ENCODE measurements around the gene UBLCP1. TPM values are rescaled to one million over a fixed set of nuclear protein-coding genes. Genes with fewer than 3 reads are reported as not detected.

Gene UBLCP1
- total RNA-seq, 1 experiment from 2014 or later: 32.9 TPM

DNA sequence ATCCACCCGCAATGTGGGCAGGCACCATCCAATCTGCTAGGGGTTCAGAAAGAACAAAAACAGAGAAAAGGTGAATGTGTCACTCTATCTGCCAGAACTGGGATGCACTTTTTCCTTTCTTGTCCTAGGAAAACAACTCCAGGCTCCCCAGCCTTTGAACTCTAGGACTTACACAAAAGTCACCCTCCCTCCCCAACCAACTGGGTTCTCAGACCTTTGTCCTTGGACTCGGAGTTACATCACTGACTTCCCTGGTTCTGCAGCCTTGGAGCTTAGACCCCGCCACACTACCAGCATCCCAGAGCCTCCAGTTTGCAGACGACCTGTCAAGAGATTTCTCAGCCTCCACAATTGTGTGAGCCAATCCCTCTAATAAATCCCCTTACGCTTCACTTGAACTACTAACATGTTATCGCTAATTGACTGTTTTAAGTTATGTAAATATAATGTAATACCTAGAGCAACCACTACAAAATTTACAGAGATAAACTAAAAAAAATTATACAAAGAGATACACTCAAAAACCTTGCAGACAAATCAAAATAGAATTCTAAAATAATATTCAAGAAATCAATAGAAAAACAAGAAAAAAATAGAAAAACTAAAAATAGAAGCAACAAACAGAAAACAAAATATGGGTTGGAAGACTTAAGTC is 5.3 kb upstream of the UBLCP1 start:
- no peaks in the 10 kb centered on the region for H3K9me2 ChIP-seq (ENCODE audit: insufficient read depth)
- POLR2A ChIA-PET: no interaction called here
- H2AFZ ChIP-seq (ENCODE audit: low read depth, low read length, poor library complexity, severe bottlenecking): no peak overlapping the region
- DNase-seq (ENCODE audit: low read depth, low spot score) (no peak), ATAC-seq (no peak)
- H3K4me3 ChIP-seq (replicated peaks in 1 of 2; ENCODE audit: low read depth in 1 of 2, low read length in 2 of 2): no peak overlapping the region
- H3K27me3 ChIP-seq (ENCODE audit: insufficient read depth, low read length): no peaks in the 10 kb centered on the region
- no peaks in the 10 kb centered on the region for H3K79me2 ChIP-seq (ENCODE audit: insufficient read depth, low read length)
- RAD21 ChIA-PET (ENCODE audit: low non-redundant PET in 1 of 2, low total read pairs in 2 of 2, uncharacterized antibody in 2 of 2, unreplicated experiment in 2 of 2): no interaction called here
- no peaks in the 10 kb centered on the region for H4K20me1 ChIP-seq (ENCODE audit: insufficient read depth)
- intact Hi-C loops (cut with micrococcal nuclease): no loop called here
- BruUV-seq (replicated peaks): no TSS peak
- no peak overlapping the region for H3K4me2 ChIP-seq (ENCODE audit: low read length)
- CTCF ChIA-PET: no interaction called here
- no peak overlapping the region for H3K27ac ChIP-seq (ENCODE audit: low read depth, low read length)
- no peaks in the 10 kb centered on the region for H3K36me3 ChIP-seq (ENCODE audit: control insufficient read depth in 1 of 2, insufficient read depth in 2 of 2, low read length in 2 of 2)
- H3K9me3 ChIP-seq (ENCODE audit: control insufficient read depth in 1 of 2, insufficient read depth in 1 of 2, low read depth in 1 of 2, low read length in 2 of 2): no peaks in the 10 kb centered on the region
- H3K4me1 ChIP-seq (ENCODE audit: control insufficient read depth in 1 of 2, insufficient read depth in 2 of 2, low read length in 2 of 2): peaks cover 0 to 9% of the 10 kb centered on the region in 2 experiments; a peak in 2 of 4 replicates
- H3K9ac ChIP-seq (ENCODE audit: low read length): no peak overlapping the region
- no peak for TF ChIP-seq EZH2 (IDR thresholded peaks at IDR 0.05)
- TF ChIP-seq, protein P1, sequence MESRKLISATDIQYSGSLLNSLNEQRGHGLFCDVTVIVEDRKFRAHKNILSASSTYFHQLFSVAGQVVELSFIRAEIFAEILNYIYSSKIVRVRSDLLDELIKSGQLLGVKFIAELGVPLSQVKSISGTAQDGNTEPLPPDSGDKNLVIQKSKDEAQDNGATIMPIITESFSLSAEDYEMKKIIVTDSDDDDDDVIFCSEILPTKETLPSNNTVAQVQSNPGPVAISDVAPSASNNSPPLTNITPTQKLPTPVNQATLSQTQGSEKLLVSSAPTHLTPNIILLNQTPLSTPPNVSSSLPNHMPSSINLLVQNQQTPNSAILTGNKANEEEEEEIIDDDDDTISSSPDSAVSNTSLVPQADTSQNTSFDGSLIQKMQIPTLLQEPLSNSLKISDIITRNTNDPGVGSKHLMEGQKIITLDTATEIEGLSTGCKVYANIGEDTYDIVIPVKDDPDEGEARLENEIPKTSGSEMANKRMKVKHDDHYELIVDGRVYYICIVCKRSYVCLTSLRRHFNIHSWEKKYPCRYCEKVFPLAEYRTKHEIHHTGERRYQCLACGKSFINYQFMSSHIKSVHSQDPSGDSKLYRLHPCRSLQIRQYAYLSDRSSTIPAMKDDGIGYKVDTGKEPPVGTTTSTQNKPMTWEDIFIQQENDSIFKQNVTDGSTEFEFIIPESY (IDR thresholded peaks at IDR 0.05; ENCODE audit: extremely low read depth, insufficient replicate concordance, low read length): no peak
- no peak for TF ChIP-seq CBX3 (IDR thresholded peaks at IDR 0.05; ENCODE audit: low read depth)
- no peak for TF ChIP-seq EGR1 (IDR thresholded peaks at IDR 0.05; ENCODE audit: low read depth)
- no peak for TF ChIP-seq JUND (IDR thresholded peaks at IDR 0.05)
- no peak for TF ChIP-seq POLR2AphosphoS5 (IDR thresholded peaks at IDR 0.05; ENCODE audit: low read depth, low read length)

DNA sequence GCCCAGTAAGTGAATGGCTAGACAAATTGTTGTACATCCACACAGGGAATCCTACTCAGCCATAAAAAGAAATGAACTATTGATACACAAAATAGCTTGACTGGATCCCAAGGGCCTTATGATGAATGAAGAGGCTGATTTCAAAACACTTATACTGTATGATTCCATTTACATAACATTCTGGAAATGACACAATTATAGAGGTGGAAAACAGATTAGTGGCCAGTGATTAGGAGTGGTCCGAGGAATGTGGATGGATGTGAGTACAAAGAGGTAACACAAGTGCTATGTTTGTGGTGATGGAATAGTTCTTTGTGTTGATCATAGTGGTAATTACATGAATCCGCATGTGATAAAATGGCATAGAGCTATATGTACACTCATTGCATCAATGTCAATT is 4.7 kb upstream of the UBLCP1 start:
- DNase-seq (ENCODE audit: low read depth, low spot score) (no peak), ATAC-seq (no peak)
- Histone ChIP-seq H3K9me3 (ENCODE audit: control insufficient read depth in 1 of 2, insufficient read depth in 1 of 2, low read depth in 1 of 2, low read length in 2 of 2) (no peaks in the 10 kb centered on the region), H3K9ac (ENCODE audit: low read length) (no peak overlapping the region), H3K27ac (ENCODE audit: low read depth, low read length) (no peak overlapping the region), H3K4me1 (ENCODE audit: control insufficient read depth in 1 of 2, insufficient read depth in 2 of 2, low read length in 2 of 2) (peaks cover 0 to 9% of the 10 kb centered on the region in 2 experiments; a peak in 2 of 4 replicates), H3K27me3 (ENCODE audit: insufficient read depth, low read length) (no peaks in the 10 kb centered on the region), H2AFZ (ENCODE audit: low read depth, low read length, poor library complexity, severe bottlenecking) (no peak overlapping the region), H3K4me3 (replicated peaks in 1 of 2; ENCODE audit: low read depth in 1 of 2, low read length in 2 of 2) (no peak overlapping the region), H4K20me1 (ENCODE audit: insufficient read depth) (no peaks in the 10 kb centered on the region), H3K79me2 (ENCODE audit: insufficient read depth, low read length) (peaks cover 1% of the 10 kb centered on the region; the same call in 1 of the 2 replicates), H3K4me2 (ENCODE audit: low read length) (no peak overlapping the region), H3K9me2 (ENCODE audit: insufficient read depth) (no peaks in the 10 kb centered on the region), H3K36me3 (ENCODE audit: control insufficient read depth in 1 of 2, insufficient read depth in 2 of 2, low read length in 2 of 2) (no peaks in the 10 kb centered on the region)
- ChIA-PET RAD21 (ENCODE audit: low non-redundant PET in 1 of 2, low total read pairs in 2 of 2, uncharacterized antibody in 2 of 2, unreplicated experiment in 2 of 2) (no interaction called here), CTCF (no interaction called here), POLR2A (no interaction called here)
- BruUV-seq (replicated peaks): no TSS peak
- TF ChIP-seq SIN3A (IDR thresholded peaks at IDR 0.05; ENCODE audit: low read depth) (no peak), ZNF274 (IDR thresholded peaks at IDR 0.05; ENCODE audit: low read depth, low read length) (no peak), ZFX (IDR thresholded peaks at IDR 0.05) (no peak), ELF1 (IDR thresholded peaks at IDR 0.05; ENCODE audit: borderline replicate concordance, low read depth) (no peak), FOSL1 (IDR thresholded peaks at IDR 0.05; ENCODE audit: low read depth) (no peak), SRF (IDR thresholded peaks at IDR 0.05; ENCODE audit: low read depth) (no peak), SP1 (IDR thresholded peaks at IDR 0.05; ENCODE audit: low read depth) (no peak), EZH2phosphoT487 (IDR thresholded peaks at IDR 0.05; ENCODE audit: borderline replicate concordance) (no peak), TCF7L2 (IDR thresholded peaks at IDR 0.05; ENCODE audit: borderline replicate concordance, extremely low read depth, insufficient read depth, insufficient read length) (no peak), RAD21 (IDR thresholded peaks at IDR 0.05; ENCODE audit: low read depth) (no peak), YY1 (IDR thresholded peaks at IDR 0.05; ENCODE audit: extremely low read depth, insufficient replicate concordance, low read depth, low read length) (no peak)
- TF ChIP-seq, protein P2, sequence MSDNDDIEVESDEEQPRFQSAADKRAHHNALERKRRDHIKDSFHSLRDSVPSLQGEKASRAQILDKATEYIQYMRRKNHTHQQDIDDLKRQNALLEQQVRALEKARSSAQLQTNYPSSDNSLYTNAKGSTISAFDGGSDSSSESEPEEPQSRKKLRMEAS (IDR thresholded peaks at IDR 0.05): no peak
- TF ChIP-seq, protein P1 (IDR thresholded peaks at IDR 0.05; ENCODE audit: extremely low read depth, insufficient replicate concordance, low read length): no peak
- intact Hi-C loops (cut with micrococcal nuclease): no loop called here

Measured in HCT116 (cell line).